Breast epithelium (tissue), 4 donors: ENCODE results near the gene GAB2. TPM values are rescaled to one million over a fixed set of nuclear protein-coding genes. Genes with fewer than 3 reads are reported as not detected.

ENCODE experiments used
- DNase-seq, 2 donors: peaks; one replicate each; pipeline ENCODE4 v3.0.0-alpha.2; 2019; ENCODE audit warnings: low spot score in 2 of 2
- H3K27ac ChIP-seq, 2 donors: fragments of 200-600 bp; sonication (generic) in 1 of 2; one replicate each; pipeline ENCODE4 v1.5.1; 2016 to 2019; ENCODE audit warnings: mild to moderate bottlenecking in 1 of 2
- H3K27me3 ChIP-seq, 2 donors: fragments of 200-600 bp; sonication (generic) in 1 of 2; one replicate each; pipeline versions ENCODE4 v1.5.1 to v1.6.0; 2017 to 2019; ENCODE audit warnings: control low read depth in 1 of 2, mild to moderate bottlenecking in 1 of 2
- H3K36me3 ChIP-seq: fragments of 200-600 bp; one replicate; pipeline ENCODE4 v1.5.1; 2019
- H3K4me1 ChIP-seq, 2 donors: fragments of 200-600 bp; sonication (generic); one replicate each; pipeline ENCODE4 v1.5.1; 2016 to 2019; ENCODE audit warnings: control low read depth in 1 of 2
- H3K4me3 ChIP-seq, 3 donors: fragments of 200-600 bp; sonication (generic); 1 replicate in 2 of 3; 2 replicates in 1 of 3; pipeline ENCODE4 v1.5.1; 2016 to 2019; ENCODE audit warnings: mild to moderate bottlenecking in 3 of 3, moderate library complexity in 2 of 3
- H3K9me3 ChIP-seq, 2 donors: fragments of 200-600 bp; sonication (generic) in 1 of 2; one replicate each; pipeline ENCODE4 v1.5.1; 2016 to 2019; ENCODE audit warnings: control low read depth in 1 of 2
- POLR2A ChIP-seq: fragments of 450-650 bp; IDR thresholded peaks from one replicate; pipeline ENCODE4 v1.6.1; 2016; ENCODE audit warnings: antibody characterized with exemption, mild to moderate bottlenecking, moderate library complexity
- POLR2AphosphoS5 ChIP-seq, 3 donors: sonication (generic); formaldehyde crosslinking; IDR thresholded peaks; one replicate each; pipeline ENCODE4 v1.6.1; 2017; ENCODE audit warnings: antibody characterized with exemption in 3 of 3
- intact Hi-C: fragments of 100-400 bp; cut with DNase I; formaldehyde crosslinking; loops from one replicate; pipeline ENCODE4 v1.15.1; 2023; ENCODE audit warnings: low total_unique reads
- total RNA-seq, 3 donors: library from RNA; depleted of rRNA; stranded (reverse); fragments of >200 nt; gene quantifications; one replicate each; pipeline ENCODE4 v1.1.0, GENCODE V29; 2016
- TF ChIP-seq, protein P1 (sequence below), 3 donors: fragments of 450-650 bp; IDR thresholded peaks; one replicate each; pipeline ENCODE4 v1.5.1; 2016 to 2017; ENCODE audit warnings: antibody characterized with exemption in 3 of 3, mild to moderate bottlenecking in 3 of 3, moderate library complexity in 3 of 3

Gene GAB2
- total RNA-seq, 3 donors from 2014 or later = 22.9 to 43.8 (median 24.9) TPM

DNA sequence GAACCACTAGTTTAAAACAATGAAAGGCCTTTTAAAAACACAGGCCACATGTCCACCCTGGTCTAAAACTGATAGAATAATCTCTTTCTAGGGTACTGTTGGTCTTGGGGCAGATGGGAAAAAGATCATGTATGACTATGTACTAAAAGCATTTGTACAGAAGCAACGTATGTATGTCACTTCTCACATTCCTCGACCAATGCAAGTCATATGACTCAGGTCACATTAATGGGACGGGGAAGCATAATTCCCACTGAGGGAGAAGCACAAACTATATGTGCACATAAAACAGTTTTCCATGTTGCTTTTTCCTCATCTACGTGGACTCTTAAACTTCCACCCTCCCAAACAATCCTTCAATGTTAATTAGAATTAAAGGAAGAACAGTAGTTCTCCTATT is 32.2 kb upstream of the GAB2 start:
- TF ChIP-seq, protein P1, sequence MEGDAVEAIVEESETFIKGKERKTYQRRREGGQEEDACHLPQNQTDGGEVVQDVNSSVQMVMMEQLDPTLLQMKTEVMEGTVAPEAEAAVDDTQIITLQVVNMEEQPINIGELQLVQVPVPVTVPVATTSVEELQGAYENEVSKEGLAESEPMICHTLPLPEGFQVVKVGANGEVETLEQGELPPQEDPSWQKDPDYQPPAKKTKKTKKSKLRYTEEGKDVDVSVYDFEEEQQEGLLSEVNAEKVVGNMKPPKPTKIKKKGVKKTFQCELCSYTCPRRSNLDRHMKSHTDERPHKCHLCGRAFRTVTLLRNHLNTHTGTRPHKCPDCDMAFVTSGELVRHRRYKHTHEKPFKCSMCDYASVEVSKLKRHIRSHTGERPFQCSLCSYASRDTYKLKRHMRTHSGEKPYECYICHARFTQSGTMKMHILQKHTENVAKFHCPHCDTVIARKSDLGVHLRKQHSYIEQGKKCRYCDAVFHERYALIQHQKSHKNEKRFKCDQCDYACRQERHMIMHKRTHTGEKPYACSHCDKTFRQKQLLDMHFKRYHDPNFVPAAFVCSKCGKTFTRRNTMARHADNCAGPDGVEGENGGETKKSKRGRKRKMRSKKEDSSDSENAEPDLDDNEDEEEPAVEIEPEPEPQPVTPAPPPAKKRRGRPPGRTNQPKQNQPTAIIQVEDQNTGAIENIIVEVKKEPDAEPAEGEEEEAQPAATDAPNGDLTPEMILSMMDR (IDR thresholded peaks at IDR 0.05) = no peak
- TF ChIP-seq POLR2AphosphoS5 (IDR thresholded peaks at IDR 0.05) (no peak), POLR2A (no peak)
- no peak overlapping the region for H3K27ac ChIP-seq
- no peak for DNase-seq
- intact Hi-C loops = no loop called here
- no peaks in the 10 kb centered on the region for H3K4me1 ChIP-seq
- H3K36me3 ChIP-seq = no peaks in the 10 kb centered on the region
- no peak overlapping the region for H3K4me3 ChIP-seq
- no peaks in the 10 kb centered on the region for H3K9me3 ChIP-seq
- no peaks in the 10 kb centered on the region for H3K27me3 ChIP-seq

DNA sequence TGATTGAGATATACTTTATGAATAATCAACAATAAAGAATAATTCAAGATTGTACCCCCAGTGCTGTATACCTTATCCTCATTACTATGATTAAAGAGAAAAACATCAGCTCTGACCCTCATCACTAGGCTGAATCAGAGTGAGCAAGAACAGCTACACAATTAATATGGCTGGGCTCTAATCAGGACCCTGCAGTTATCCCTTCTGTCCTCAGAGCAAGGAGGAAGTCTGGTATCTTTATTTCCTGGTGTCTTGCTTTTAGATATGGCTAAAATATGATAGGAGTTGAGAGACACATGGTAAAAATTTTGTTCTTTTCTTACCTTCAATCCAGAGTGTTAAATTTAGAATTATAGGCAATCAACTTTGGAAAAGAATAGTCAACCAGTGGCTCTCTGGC is 28.6 kb upstream of the GAB2 start:
- Histone ChIP-seq H3K36me3 (no peaks in the 10 kb centered on the region), H3K4me1 (no peaks in the 10 kb centered on the region), H3K9me3 (no peaks in the 10 kb centered on the region), H3K27ac (no peak overlapping the region), H3K4me3 (no peak overlapping the region), H3K27me3 (no peaks in the 10 kb centered on the region)
- TF ChIP-seq, protein P1 (IDR thresholded peaks at IDR 0.05) = no peak
- no peak for TF ChIP-seq POLR2AphosphoS5 (IDR thresholded peaks at IDR 0.05)
- TF ChIP-seq POLR2A = no peak
- intact Hi-C loops = no loop called here
- DNase-seq = no peak

DNA sequence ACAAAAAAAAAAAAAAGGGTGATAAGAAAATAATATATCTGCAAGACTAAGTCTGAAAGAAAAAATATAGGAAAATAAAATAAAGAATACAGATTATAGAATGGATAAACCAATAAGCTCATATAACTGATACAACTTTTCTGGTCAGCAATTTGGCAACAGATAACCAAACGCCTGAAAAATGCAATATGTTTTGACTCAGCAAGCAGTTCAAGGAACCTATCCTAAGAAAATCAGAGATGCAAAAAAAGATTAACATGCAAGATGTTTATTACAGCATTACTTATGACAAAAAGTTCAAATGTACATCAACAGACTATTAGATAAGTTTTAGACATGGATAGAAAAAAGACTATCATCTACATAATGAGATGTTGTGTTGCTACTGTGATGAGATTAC is 27.1 kb upstream of the GAB2 start:
- Histone ChIP-seq H3K36me3 (no peaks in the 10 kb centered on the region), H3K27me3 (no peaks in the 10 kb centered on the region), H3K27ac (no peak overlapping the region), H3K4me3 (no peak overlapping the region), H3K9me3 (no peaks in the 10 kb centered on the region), H3K4me1 (no peaks in the 10 kb centered on the region)
- intact Hi-C loops = no loop called here
- DNase-seq = no peak
- TF ChIP-seq POLR2A (no peak), POLR2AphosphoS5 (IDR thresholded peaks at IDR 0.05) (no peak)
- TF ChIP-seq, protein P1 (IDR thresholded peaks at IDR 0.05) = no peak

DNA sequence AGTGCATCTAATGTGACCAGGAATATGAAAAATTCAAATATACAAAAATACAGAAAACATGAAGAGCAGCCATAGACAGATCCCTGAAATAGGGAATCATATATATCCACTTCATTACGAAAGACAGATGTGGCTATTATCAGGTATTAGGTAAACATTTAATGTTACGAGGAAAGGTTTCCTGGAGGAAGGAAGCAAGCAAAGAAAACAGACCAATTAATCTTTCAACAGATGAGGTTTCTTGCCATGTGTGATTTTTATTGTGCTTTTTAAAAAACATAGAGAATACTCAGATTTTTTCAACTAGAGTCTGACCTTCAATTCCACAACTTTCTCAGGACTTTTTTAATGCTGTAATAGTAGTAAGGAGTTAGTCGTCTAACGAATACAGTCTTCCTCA is 24.3 kb upstream of the GAB2 start:
- Histone ChIP-seq H3K9me3 (no peaks in the 10 kb centered on the region), H3K4me1 (no peaks in the 10 kb centered on the region), H3K27ac (no peak overlapping the region), H3K4me3 (no peak overlapping the region), H3K27me3 (no peaks in the 10 kb centered on the region), H3K36me3 (no peaks in the 10 kb centered on the region)
- DNase-seq = no peak
- TF ChIP-seq POLR2A = no peak
- no peak for TF ChIP-seq POLR2AphosphoS5 (IDR thresholded peaks at IDR 0.05)
- TF ChIP-seq, protein P1 (IDR thresholded peaks at IDR 0.05) = no peak
- intact Hi-C loops = no loop called here

DNA sequence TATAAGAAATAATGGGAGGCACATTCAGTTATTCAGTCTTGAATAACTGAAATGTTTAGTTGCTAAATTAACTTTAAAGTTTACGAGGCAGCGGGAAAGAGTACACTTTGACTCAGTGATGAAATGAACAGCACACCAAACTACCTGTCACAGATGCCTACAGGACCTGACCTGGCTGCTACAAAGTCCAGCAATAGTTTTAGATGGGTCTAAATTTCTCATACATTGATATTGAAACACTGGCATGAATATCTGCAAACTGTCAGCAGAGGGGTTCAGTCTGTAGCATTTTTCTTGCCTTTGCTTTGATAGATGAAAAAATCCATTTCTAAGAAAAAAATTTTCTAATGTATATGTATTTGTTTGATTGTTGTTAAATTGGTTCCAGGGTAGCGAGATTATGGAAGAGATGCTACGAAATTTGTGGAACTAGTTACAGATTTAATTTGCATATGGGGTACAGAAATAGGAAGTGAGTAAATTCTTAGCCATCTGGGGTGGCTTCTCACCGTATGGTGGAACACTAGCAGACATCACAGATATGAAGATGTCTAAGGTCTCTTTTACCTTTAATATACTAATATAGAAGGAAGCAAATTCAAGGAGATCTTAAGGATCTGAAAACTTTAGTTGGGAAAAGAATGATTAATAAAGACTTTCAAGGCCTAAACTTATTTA is 20.8 kb upstream of the GAB2 start:
- Histone ChIP-seq H3K27ac (no peak overlapping the region), H3K4me3 (no peak overlapping the region), H3K4me1 (no peaks in the 10 kb centered on the region), H3K36me3 (no peaks in the 10 kb centered on the region), H3K9me3 (no peaks in the 10 kb centered on the region), H3K27me3 (no peaks in the 10 kb centered on the region)
- no peak for TF ChIP-seq POLR2AphosphoS5 (IDR thresholded peaks at IDR 0.05)
- intact Hi-C loops = no loop called here
- DNase-seq = no peak
